ENCODE results near the gene TMEM272.

DNA sequence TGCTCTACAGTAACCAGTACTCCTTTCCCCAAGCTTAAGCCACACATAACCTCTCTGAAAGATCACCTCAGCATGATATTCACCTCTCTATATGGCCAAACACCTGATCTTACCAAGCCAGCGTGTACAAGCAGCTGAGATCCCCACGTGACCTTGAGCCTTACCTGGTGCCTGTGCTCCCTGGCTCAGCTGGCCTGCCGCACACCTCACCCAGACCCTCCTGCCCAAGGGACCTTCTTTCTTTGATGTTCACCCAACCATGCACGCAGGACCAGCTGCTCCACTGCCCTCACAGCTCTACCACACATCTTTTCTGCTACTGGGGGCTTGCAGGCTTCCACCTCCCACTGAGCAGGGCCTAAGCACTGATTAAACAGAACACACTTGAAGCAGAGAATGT is 50.0 kb downstream of the TMEM272 start:
- TF ChIP-seq YY1 (IDR thresholded peaks at IDR 0.05; ENCODE audit: insufficient read depth, insufficient read length) (no peak), SUZ12 (IDR thresholded peaks at IDR 0.05; ENCODE audit: extremely low read depth, insufficient read depth, insufficient read length) (no peak)

Data from NT2/D1 (cell line).